Spleen (tissue), 7 donors: ENCODE data around the gene MT3.

Source experiments
- CTCF ChIP-seq, 11 experiments: fragments of 200-600 bp in 7 of 11; fragments of 450-650 bp in 4 of 11; sonication (generic) in 4 of 11; IDR thresholded peaks in 8 of 11; conservative IDR thresholded peaks in 3 of 11; 1 replicate in 7 of 11; 2 replicates in 4 of 11; pipeline versions ENCODE4 v1.4.0 to v1.8.0; 2016 to 2021; ENCODE audit warnings: antibody characterized with exemption in 11 of 11, inconsistent platforms in 4 of 11, mild to moderate bottlenecking in 1 of 11
- POLR2A ChIP-seq, 3 donors: fragments of 450-650 bp; IDR thresholded peaks; one replicate each; pipeline ENCODE4 v1.5.1; 2017; ENCODE audit warnings: antibody characterized with exemption in 3 of 3, mild to moderate bottlenecking in 1 of 3
- POLR2AphosphoS5 ChIP-seq, 3 donors: sonication (generic); formaldehyde crosslinking; IDR thresholded peaks; one replicate each; pipeline ENCODE4 v1.5.1; 2017; ENCODE audit warnings: antibody characterized with exemption in 3 of 3
- donor health status: DM: no; HTN: no; CAD: no; lungs with moderate emphysema.
- donor health status: DM: no; HTN: no; CAD: no.
- donor health status: DM: no; HTN: no; CAD: no.

- TF ChIP-seq POLR2AphosphoS5 (IDR thresholded peaks at IDR 0.05), result no peak
- TF ChIP-seq CTCF (IDR thresholded peaks at IDR 0.05 in 8 of 11, conservative IDR thresholded peaks at IDR 0.05 in 3 of 11), result no peak
- TF ChIP-seq POLR2A (IDR thresholded peaks at IDR 0.05), result no peak
Measured at GRCh38 chr16:56633535-56633934, 44.2 kb downstream of the MT3 start.
